Liver (tissue), 9 donors: Measurements from ENCODE around the gene XNDC1N. TPM values are rescaled to one million over a fixed set of nuclear protein-coding genes. Genes with fewer than 3 reads are reported as not detected.

Source experiments
- DNase-seq: peaks from one replicate; pipeline ENCODE4 v3.0.0-alpha.2; 2017; ENCODE audit warnings: low spot score
- H3K27ac ChIP-seq, 2 donors: one replicate each; pipeline ENCODE4 v1.7.0; 2013; ENCODE audit warnings: inconsistent platforms in 2 of 2, low read length in 2 of 2, control low read depth in 1 of 2, low read depth in 1 of 2, mild to moderate bottlenecking in 1 of 2
- H3K27me3 ChIP-seq, 4 donors: one replicate each; pipeline versions ENCODE4 v1.6.1 to v1.7.0; 2013; ENCODE audit warnings: low read length in 3 of 4, inconsistent platforms in 1 of 4, mild to moderate bottlenecking in 1 of 4, moderate library complexity in 1 of 4; ENCODE audit not compliant: control insufficient read depth in 4 of 4, insufficient read depth in 4 of 4
- H3K36me3 ChIP-seq, 4 donors: one replicate each; pipeline versions ENCODE4 v1.6.1 to v1.7.0; 2013; ENCODE audit warnings: low read length in 3 of 4, mild to moderate bottlenecking in 3 of 4, low read depth in 1 of 4, moderate library complexity in 1 of 4; ENCODE audit not compliant: control insufficient read depth in 4 of 4, insufficient read depth in 3 of 4
- H3K4me1 ChIP-seq, 4 donors: one replicate each; pipeline versions ENCODE4 v1.6.1 to v1.7.0; 2013; ENCODE audit warnings: low read length in 3 of 4, mild to moderate bottlenecking in 3 of 4, moderate library complexity in 1 of 4; ENCODE audit not compliant: control insufficient read depth in 4 of 4, insufficient read depth in 4 of 4
- H3K4me3 ChIP-seq, 3 donors: one replicate each; pipeline versions ENCODE4 v1.6.1 to v1.7.0; 2013; ENCODE audit warnings: low read length in 3 of 3, control low read depth in 1 of 3, low read depth in 1 of 3, mild to moderate bottlenecking in 1 of 3
- H3K9ac ChIP-seq, 2 donors: one replicate each; pipeline ENCODE4 v1.7.0; 2013; ENCODE audit warnings: low read length in 2 of 2, mild to moderate bottlenecking in 2 of 2, moderate library complexity in 2 of 2, control low read depth in 1 of 2, low read depth in 1 of 2
- H3K9me3 ChIP-seq, 4 donors: one replicate each; pipeline versions ENCODE4 v1.6.1 to v1.7.0; 2013; ENCODE audit warnings: low read length in 3 of 4; ENCODE audit not compliant: control insufficient read depth in 4 of 4
- ATF3 ChIP-seq: IDR thresholded peaks from 2 replicates; pipeline ENCODE4 v1.6.1; 2016; ENCODE audit warnings: antibody characterized with exemption
- EGR1 ChIP-seq, 2 donors: IDR thresholded peaks; 2 replicates each; pipeline ENCODE4 v1.6.1; 2016 to 2018; ENCODE audit warnings: antibody characterized with exemption in 2 of 2, low read depth in 2 of 2
- FOXA1 ChIP-seq: IDR thresholded peaks from 2 replicates; pipeline ENCODE4 v1.6.1; 2016; ENCODE audit warnings: antibody characterized with exemption
- FOXA2 ChIP-seq: IDR thresholded peaks from 2 replicates; pipeline ENCODE4 v1.6.1; 2016; ENCODE audit warnings: antibody characterized with exemption
- GABPA ChIP-seq, 2 donors: IDR thresholded peaks in 1 of 2; conservative IDR thresholded peaks in 1 of 2; 2 replicates each; pipeline ENCODE4 v1.6.1; 2016; ENCODE audit warnings: antibody characterized with exemption in 2 of 2, mild to moderate bottlenecking in 1 of 2, moderate library complexity in 1 of 2
- HNF4A ChIP-seq, 2 donors: conservative IDR thresholded peaks; 2 replicates each; pipeline ENCODE4 v1.6.1; 2016; ENCODE audit warnings: antibody characterized with exemption in 2 of 2, mild to moderate bottlenecking in 2 of 2
- NR2F2 ChIP-seq: IDR thresholded peaks from 2 replicates; pipeline ENCODE4 v1.6.1; 2016; ENCODE audit warnings: antibody characterized with exemption
- RAD21 ChIP-seq, 2 donors: IDR thresholded peaks; 2 replicates each; pipeline ENCODE4 v1.6.1; 2016; ENCODE audit warnings: antibody characterized with exemption in 2 of 2, mild to moderate bottlenecking in 2 of 2
- REST ChIP-seq: IDR thresholded peaks from 2 replicates; pipeline ENCODE4 v1.6.1; 2016; ENCODE audit warnings: antibody characterized with exemption, mild to moderate bottlenecking
- RXRA ChIP-seq, 2 donors: IDR thresholded peaks; 2 replicates each; pipeline ENCODE4 v1.6.1; 2017 to 2018; ENCODE audit warnings: antibody characterized with exemption in 2 of 2, mild to moderate bottlenecking in 1 of 2
- SP1 ChIP-seq: IDR thresholded peaks from 2 replicates; pipeline ENCODE4 v1.6.1; 2018; ENCODE audit warnings: antibody characterized with exemption, mild to moderate bottlenecking
- TAF1 ChIP-seq: conservative IDR thresholded peaks from 2 replicates; pipeline ENCODE4 v1.6.1; 2016; ENCODE audit warnings: antibody characterized with exemption, mild to moderate bottlenecking
- YY1 ChIP-seq: IDR thresholded peaks from 2 replicates; pipeline ENCODE4 v1.6.1; 2016; ENCODE audit warnings: antibody characterized with exemption, mild to moderate bottlenecking
- ZBTB33 ChIP-seq: IDR thresholded peaks from 2 replicates; pipeline ENCODE4 v1.6.1; 2016; ENCODE audit warnings: antibody characterized with exemption
- WGBS: extraction: QIAGEN DNeasy Blood & Tissue Kit; methylation state at CpG from one replicate; pipeline ENCODE4 v1.1.7; 2013; 5-methylcytosine and 5-hydroxymethylcytosine counted together
- polyA plus RNA-seq, 2 donors: library from polyadenylated mRNA; stranded (reverse) in 1 of 2; unstranded in 1 of 2; fragments of 200-250 nt in 1 of 2; fragments of >200 nt in 1 of 2; fragmentation: Nextera tagmentation in 1 of 2; extraction: Ambion mirVana in 1 of 2; gene quantifications; one replicate each; pipeline versions ENCODE4 v1.2.1 to v1.2.3, GENCODE V29; 2013 to 2015
- total RNA-seq, 2 donors: library from RNA; depleted of rRNA; stranded (reverse); fragments of >200 nt; gene quantifications; one replicate each; pipeline ENCODE4 v1.2.3, GENCODE V29; 2014
- TF ChIP-seq, protein P1 (sequence below): IDR thresholded peaks from 2 replicates; pipeline ENCODE4 v1.6.1; 2016; ENCODE audit warnings: antibody characterized with exemption
- TF ChIP-seq, protein P2 (sequence below): fragments of 150-350 bp; IDR thresholded peaks from 2 replicates; pipeline ENCODE4 v1.5.1; 2017; ENCODE audit warnings: improper control_type of control experiment, low read depth, low read length; ENCODE audit not compliant: missing input control
- donor health status: healthy.
- donor health status: healthy.
- donor health status: healthy.
- donor health status: healthy.
- donor health status: healthy.

XNDC1N gene
- total and polyA plus RNA-seq, 4 donors, result 0.59 to 7.9 (median 3.8) TPM

DNA sequence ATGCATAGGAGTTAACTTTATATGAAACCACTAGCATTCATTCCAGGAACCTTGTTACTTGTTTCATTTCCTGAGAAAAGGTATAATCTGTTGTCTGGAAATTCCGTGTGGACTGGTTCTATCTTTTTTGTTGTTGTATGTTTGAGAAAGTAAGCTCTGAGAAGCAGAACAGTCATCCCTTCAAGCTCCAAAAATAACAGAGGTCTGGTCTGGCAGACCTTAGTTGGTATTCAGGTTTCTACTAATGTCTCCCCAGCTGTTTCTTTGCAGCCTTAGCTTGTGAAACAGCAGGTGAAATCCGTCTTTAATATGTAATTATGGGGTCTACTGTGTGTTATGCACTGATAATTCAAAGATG, 2.8 kb upstream of the XNDC1N start:
- no peak for DNase-seq
- TF ChIP-seq REST (no peak), FOXA1 (no peak), RAD21 (IDR thresholded peaks at IDR 0.05) (no peak), EGR1 (IDR thresholded peaks at IDR 0.05; ENCODE audit: low read depth in 2 of 2) (no peak)
- TF ChIP-seq, protein P1, sequence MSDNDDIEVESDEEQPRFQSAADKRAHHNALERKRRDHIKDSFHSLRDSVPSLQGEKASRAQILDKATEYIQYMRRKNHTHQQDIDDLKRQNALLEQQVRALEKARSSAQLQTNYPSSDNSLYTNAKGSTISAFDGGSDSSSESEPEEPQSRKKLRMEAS, result no peak
- no peaks in the 10 kb centered on the region for H3K27me3 ChIP-seq
- no peaks in the 10 kb centered on the region for H3K9me3 ChIP-seq
- H3K27ac ChIP-seq, result no peak overlapping the region
- no peak overlapping the region for H3K4me3 ChIP-seq
- peaks cover 6 to 40% (median 31%) of the 10 kb centered on the region in 4 donors for H3K4me1 ChIP-seq
- 75% methylated on average over 2 of the region's 2 CpGs for WGBS
- H3K9ac ChIP-seq, result no peak overlapping the region
- no peaks in the 10 kb centered on the region for H3K36me3 ChIP-seq

GRCh38 chr11:71930556-71931244, 2.3 kb upstream of the XNDC1N start:
- Histone ChIP-seq H3K27ac (no peak overlapping the region), H3K27me3 (no peaks in the 10 kb centered on the region), H3K36me3 (no peaks in the 10 kb centered on the region), H3K9me3 (no peaks in the 10 kb centered on the region), H3K4me3 (no peak overlapping the region), H3K9ac (no peak overlapping the region), H3K4me1 (peaks cover 6 to 37% (median 31%) of the 10 kb centered on the region in 4 donors)
- 75% methylated on average over 11 of the region's 11 CpGs for WGBS
- no peak for DNase-seq
- TF ChIP-seq GABPA (IDR thresholded peaks at IDR 0.05 in 1 of 2, conservative IDR thresholded peaks at IDR 0.05 in 1 of 2) (no peak), YY1 (no peak), ZBTB33 (no peak), SP1 (no peak), RXRA (IDR thresholded peaks at IDR 0.05) (no peak), FOXA2 (no peak), HNF4A (conservative IDR thresholded peaks at IDR 0.05) (no peak), NR2F2 (no peak), EGR1 (IDR thresholded peaks at IDR 0.05; ENCODE audit: low read depth in 2 of 2) (no peak), ATF3 (no peak), RAD21 (IDR thresholded peaks at IDR 0.05) (no peak), TAF1 (no peak)
- TF ChIP-seq, protein P2, sequence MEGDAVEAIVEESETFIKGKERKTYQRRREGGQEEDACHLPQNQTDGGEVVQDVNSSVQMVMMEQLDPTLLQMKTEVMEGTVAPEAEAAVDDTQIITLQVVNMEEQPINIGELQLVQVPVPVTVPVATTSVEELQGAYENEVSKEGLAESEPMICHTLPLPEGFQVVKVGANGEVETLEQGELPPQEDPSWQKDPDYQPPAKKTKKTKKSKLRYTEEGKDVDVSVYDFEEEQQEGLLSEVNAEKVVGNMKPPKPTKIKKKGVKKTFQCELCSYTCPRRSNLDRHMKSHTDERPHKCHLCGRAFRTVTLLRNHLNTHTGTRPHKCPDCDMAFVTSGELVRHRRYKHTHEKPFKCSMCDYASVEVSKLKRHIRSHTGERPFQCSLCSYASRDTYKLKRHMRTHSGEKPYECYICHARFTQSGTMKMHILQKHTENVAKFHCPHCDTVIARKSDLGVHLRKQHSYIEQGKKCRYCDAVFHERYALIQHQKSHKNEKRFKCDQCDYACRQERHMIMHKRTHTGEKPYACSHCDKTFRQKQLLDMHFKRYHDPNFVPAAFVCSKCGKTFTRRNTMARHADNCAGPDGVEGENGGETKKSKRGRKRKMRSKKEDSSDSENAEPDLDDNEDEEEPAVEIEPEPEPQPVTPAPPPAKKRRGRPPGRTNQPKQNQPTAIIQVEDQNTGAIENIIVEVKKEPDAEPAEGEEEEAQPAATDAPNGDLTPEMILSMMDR, result no peak
